CD4-positive, alpha-beta T cell treated with Interleukin-17A for 4 hours (primary cell): ENCODE results near the gene ZHX3.

Experiments used
- DNase-seq: peaks from one replicate; pipeline ENCODE4 v3.0.0-alpha.2; 2020; ENCODE audit warnings: mixed read lengths

ZHX3 gene

GRCh38 chr20:41182296-41183212, 135.0 kb downstream of the ZHX3 start:
- no peak for DNase-seq

DNA sequence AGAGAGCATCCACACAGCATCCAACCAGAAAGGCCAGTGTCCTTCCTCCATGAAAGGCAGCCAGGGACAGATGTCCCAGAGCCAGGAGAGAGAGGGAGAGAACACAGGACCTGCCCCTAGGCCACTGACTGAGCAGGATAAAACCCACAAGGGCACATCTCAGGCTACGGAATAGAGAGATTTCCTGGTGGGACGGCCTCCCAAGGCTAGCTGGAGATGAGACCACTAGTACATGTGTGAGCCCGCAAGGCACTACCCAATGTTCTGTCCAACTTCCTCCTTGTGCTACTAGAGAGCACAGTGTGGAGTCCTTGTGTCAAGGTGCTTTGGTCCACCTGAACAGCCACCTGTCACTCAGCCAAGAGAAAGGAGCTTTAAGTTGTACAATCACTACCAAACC, 136.0 kb downstream of the ZHX3 start:
- DNase-seq: no peak

DNA sequence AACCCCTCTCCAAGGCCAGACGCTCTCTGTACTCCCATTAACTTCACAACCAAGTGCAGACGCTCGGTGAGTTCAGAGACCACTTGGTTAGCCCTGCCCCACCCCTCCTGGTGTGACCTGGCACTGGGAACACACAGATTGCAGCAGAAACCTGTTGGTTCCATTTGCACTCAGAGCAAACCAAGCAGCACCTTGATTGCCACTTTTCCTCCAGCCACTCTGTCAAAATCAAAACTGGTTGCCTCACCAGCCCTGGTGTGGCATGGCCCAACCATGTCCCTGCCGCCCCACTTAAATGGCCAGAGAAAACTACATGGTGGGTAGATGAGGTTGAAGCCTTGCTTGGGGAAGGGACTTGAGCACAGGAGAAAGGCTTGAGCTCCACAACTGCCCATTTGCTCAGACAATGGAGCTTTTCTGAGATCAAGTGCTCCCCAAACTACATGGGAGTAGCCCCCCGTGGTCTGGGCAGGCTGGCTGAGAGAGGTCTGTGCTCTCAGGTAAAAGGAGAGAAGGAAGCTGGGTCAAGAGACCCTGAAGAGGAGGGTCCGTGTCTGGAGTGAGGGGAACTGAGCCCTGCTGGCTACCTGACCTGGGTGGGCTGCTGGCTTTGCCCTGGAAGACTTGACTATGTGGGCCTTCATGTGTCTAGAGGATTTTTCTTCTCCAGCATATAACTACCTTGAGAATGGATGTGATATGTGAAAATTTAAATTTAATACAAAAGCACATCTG, 136.8 kb downstream of the ZHX3 start:
- no peak for DNase-seq

GRCh38 chr20:41179961-41180360, 137.6 kb downstream of the ZHX3 start:
- DNase-seq: no peak

DNA sequence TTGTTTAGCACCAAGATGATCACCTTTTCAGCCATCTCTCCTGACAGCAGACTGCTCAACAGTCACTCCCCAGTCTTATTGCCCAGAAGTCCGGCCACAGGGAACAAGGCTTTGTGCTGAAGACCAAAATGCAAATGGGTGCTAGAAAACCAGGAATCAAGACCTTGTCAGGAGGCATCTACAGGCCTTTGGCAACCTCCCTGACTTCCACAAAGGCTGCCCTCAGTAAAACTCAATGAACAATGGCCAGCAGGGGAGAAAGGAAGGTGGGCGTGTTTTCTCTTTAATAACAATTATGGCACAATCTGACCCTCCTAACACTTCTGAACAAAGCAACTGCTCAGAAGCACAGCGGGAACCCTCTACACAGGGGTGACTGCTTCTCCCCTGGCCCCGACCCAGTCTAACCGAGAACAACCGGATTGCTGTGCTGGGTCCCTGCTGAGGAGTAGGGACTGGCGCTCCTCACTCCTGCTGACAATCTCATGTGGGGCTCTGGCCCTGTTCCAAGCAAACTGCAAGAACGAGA, 138.6 kb downstream of the ZHX3 start:
- DNase-seq: no peak

DNA sequence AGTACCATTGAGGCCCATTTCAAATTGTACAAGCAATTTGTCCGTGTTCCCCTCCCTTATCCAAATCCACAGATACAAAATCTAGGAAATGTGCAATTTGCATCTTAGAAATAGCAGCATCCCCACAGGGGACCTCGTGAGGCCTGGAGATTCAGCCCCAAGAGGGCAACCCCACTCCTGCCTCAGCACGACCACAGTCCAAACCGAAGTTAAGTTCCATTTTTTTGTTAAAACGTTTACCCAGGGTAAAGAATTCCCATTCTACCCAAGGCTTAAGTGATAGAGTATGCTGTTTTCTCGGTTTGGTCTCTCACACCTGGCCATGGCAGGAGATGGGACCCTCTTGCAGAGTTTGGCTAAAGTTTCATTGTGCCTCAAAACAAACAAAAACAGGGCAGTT, 139.0 kb downstream of the ZHX3 start:
- DNase-seq: no peak

DNA sequence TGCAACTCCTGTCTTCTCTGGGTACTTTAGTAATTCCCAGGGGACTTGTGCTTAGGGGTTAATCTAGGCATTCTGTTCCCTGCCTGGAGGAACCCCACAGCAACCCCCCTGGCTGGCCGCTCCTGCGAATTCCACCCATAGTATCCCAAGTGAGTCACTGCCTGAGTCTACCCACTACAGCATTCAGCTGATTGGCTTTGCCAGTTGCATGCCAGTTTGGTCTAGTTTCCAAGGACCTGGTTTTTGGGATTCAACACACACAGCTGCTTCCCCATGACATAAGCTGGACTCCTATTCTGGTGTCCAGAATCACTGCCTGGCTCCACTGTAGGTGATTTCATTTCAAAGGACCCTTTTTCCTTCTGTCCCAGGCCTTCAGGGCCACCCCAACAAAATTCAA, 139.9 kb downstream of the ZHX3 start:
- no peak for DNase-seq

DNA sequence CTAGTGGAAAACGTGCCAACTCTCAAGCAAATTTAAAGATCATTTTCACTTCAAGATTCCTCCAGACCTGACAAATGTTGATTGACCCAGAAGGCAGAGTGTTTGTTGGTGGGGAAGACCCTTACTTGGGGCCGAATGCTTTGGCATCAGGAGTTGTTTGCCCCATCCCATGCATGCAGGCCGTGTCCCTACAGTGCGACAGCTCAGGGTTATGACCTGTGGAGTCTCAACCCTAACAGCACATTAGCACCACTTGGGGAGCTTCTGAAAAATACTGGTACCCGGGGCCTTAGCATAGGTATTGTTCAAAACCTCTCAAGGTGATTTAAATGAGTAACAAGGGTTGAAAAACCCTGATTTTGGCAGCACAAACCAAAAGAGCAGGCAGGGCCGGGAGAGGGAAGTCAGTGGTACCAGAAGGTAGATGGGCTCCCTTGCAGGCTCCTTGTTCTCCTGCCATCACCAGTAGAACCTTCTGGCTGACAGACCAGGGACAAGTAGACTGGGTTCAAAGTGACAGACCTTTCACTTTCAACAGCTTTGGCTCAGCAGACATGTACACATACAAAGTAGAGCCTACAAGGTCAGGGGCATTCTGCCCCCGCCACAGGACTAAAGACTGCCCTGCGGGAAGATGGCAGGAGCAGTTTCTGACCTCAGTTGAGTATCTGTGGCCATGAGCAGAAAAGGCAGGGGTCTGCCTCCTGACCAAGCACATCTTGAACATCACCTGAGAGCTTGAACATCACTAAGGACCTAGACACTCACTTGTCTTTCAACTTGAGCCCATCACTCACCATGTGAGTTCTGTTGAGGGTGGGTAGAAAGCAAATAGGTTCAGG, 140.6 kb downstream of the ZHX3 start:
- no peak for DNase-seq

DNA sequence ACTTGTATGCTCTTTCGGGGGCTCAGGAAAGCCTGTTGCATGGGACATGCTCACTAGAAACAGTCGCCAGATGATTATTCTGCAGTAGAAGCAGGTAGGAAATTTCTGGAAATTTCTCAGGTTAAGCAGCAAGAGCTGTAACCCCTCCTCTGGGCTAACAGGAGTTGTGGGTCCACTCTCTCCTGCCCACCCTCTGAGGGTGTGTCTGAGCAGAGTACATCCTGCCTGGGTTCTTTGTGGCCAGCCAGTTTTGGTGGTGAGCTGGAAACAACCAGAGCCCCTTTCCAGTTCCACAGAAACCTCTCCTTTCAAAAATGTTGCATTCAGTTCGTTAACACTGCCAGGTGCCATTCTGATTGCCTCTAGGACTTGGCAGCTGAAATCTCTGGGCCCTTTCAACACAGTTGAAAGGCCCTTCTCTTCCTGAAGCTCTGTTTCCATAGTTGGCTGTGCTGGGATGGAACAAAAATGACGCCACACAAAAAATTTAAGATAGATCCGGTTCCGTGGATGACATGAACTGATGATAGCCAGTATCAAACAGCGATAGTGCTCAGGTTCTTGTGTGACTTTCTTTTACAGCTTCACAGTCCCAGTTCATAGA, 141.7 kb downstream of the ZHX3 start:
- no peak for DNase-seq

- DNase-seq: no peak
These were observed 142.3 kb downstream of the ZHX3 start for GRCh38 chr20:41175201-41175651.

DNA sequence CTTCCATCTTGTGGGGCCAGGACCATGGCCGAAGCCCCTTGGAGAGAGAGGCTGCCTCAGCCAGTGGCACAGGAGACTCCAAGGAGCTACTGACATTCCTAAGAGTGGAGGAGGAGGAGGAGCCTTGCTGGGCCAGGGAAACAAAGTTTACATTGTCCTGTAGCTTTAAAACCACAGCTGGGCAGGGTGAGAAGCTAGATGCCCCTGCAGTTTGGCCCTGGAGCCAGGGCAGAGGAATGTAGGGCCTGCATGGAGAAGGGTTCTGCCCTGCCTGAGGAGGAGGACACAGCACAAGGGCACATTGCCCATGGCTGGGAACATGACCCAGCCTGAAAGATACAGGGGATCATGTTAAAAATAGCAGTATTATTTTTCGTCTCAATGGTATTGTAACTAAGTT, 142.7 kb downstream of the ZHX3 start:
- no peak for DNase-seq

GRCh38 chr20:41174373-41174772, 143.2 kb downstream of the ZHX3 start:
- DNase-seq: no peak

GRCh38 chr20:41173791-41174341, 143.7 kb downstream of the ZHX3 start:
- no peak for DNase-seq

GRCh38 chr20:41173161-41173721, 144.3 kb downstream of the ZHX3 start:
- DNase-seq: peak; percentile 82

DNA sequence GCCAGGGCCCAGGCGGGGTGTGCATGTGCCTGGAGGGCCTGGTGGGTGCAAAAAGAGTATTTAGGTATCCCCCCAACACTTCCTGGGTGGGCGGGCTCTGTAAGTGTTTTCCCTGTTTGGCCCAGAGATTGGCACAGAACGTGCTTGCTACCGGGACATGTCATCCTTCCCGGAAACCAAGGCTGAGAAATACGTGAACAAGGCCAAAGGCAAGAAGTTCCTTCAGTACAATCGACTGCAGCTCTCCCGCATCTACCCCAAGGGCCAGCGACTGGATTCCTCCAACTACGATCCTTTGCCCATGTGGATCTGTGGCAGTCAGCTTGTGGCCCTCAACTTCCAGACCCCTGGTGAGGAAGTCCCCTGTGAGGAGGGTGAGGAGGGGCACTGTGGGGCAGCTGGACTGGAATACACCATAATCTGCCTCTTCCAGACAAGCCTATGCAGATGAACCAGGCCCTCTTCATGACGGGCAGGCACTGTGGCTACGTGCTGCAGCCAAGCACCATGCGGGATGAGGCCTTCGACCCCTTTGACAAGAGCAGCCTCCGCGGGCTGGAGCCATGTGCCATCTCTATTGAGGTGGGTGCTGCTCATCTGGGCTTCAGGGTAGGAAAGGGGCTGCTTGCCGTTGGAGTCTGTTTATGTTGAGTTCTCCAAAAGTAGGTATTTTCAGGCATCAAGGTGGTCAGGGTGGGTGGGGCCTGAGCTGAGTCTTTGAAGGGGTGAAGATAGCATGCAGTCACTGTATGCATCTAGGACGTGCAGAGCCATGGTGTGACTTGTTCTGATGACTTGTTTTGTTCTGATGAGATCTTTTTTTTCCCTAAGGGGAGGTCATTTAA, 145.0 kb downstream of the ZHX3 start:
- no peak for DNase-seq

DNA sequence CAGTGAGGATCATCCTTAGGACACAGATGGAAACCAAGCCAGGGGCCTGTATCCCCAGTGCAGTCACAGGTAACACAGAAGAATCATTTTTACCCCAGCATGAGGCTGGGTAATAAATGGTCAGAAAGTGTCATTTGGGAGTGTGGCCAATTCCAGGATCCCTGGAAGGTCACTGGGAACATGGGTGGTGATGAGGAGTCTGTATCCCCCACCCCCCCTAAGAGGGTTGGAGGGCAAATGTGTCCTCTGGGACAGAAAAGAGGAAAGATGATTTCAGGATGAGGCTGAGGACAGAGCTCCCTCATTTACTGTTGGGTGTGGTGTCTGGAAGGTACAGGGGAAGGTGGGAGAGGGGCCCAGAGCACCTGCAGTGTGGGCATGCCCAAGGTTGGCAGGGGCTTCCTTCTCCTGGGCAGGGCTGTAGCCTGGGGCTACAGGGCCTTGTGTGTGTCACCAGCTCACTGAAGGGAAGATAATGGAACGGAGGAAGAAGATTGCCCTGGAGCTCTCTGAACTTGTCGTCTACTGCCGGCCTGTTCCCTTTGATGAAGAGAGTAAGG, 145.7 kb downstream of the ZHX3 start:
- no peak for DNase-seq

- no peak for DNase-seq
These were observed 147.0 kb downstream of the ZHX3 start for GRCh38 chr20:41170386-41171105.

DNA sequence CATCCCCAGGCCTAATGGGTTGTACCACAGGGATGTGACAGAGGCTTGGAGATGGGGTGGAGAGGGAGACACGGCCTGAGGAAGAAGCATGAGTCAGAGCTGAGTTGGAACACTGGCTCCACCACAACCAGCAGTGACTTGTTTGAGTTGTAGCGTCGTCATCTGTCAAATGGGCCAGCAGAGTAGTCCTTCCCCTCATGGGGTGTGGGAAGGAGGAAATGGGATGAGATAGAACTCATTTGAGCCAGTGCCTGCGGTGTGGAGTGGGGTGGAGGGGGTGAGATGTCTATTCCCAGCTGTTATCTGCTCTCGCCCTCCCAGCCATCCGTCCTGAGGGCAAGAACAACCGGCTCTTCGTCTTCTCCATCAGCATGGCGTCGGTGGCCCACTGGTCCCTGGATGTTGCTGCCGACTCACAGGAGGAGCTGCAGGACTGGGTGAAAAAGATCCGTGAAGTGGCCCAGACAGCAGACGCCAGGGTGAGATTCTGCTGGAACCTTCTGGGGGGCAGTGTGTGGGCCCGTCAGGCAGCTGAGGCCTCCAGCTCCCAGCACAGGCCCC, 147.7 kb downstream of the ZHX3 start:
- DNase-seq: no peak

DNA sequence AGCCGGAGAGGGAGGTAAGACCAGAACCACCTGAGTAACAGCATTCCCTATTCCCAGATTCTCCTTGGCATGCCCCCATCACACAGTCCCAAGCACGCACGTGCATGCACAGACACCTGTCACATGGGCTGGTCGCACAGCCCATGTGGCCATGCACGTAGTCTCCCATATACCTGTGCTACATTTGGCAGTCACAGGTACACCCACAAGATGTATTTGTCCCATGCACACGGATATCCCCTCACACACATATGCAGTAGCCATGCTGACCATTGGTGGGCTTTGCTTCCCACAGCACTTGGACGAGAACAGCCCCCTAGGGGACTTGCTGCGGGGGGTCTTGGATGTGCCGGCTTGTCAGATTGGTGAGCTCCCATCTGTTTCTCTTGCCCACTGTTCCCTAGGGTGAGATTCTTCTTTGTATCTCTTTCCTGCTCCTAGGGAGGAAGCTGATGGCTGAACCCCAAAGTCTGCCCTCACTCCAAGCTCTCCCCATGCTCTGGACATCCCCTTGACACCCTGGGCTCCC, 148.3 kb downstream of the ZHX3 start:
- DNase-seq: no peak
